HepG2 (cell line): ENCODE measurements around the gene POP7. TPM values are rescaled to one million over a fixed set of nuclear protein-coding genes. Genes with fewer than 3 reads are reported as not detected.

ENCODE experiments used
- ATAC-seq: fragments of 200-7000 bp; cut with Tn5 transposase; 3 replicates; pipeline ENCODE4 v1.9.1; 2020; ENCODE audit warnings: mild to moderate bottlenecking, moderate library complexity
- BruUV-seq: library from RNA; stranded (reverse); fragments of 400-500 nt; replicated peaks from 2 replicates; lab custom pipeline; 2021; lab: Mats Ljungman, UMichigan
- CTCF ChIA-PET: fragments of 300-600 bp; formaldehyde crosslinking; extraction: SDS; loops from one replicate; lab custom pipeline; 2021; ENCODE audit warnings: low total read pairs, inconsistent platforms, low intra/inter-chr PET ratio; lab: Yijun Ruan, JAX
- POLR2A ChIA-PET: fragments of 350-600 bp; sonication (Branson Sonifier 250); formaldehyde crosslinking; loops from one replicate; lab custom pipeline; 2020; ENCODE audit warnings: antibody characterized with exemption, inconsistent platforms; lab: Yijun Ruan, JAX
- DNase-seq: peaks from one replicate; pipeline ENCODE4 v3.0.0-alpha.2; 2015; ENCODE audit warnings: low spot score
- FAIRE-seq: peaks from 3 replicates; lab custom pipeline; 2011; peaks lifted over from hg19 to GRCh38; lab: Jason Lieb, UNC
- H2AFZ ChIP-seq: one replicate; pipeline ENCODE4 v1.6.1; 2011; ENCODE audit warnings: low read length, inconsistent platforms
- H3K27ac ChIP-seq: fragments of 300-600 bp; 3 replicates; pipeline ENCODE4 v1.8.0; 2011; ENCODE audit warnings: mixed run types, mild to moderate bottlenecking, mixed read lengths, low read length, inconsistent platforms; ENCODE audit not compliant: insufficient read depth; ENCODE audit errors: extremely low read length
- H3K27me3 ChIP-seq, 2 experiments: fragments of 200-600 bp in 1 of 2; 2 replicates in 1 of 2; 3 replicates in 1 of 2; pipeline versions ENCODE4 v1.6.0 to v1.8.0; 2011; ENCODE audit warnings: low read length in 2 of 2, mild to moderate bottlenecking in 2 of 2, moderate library complexity in 2 of 2, inconsistent platforms in 1 of 2; ENCODE audit not compliant: insufficient read depth in 2 of 2, control insufficient read depth in 1 of 2
- H3K36me3 ChIP-seq, 2 experiments: fragments of 200-600 bp in 1 of 2; replicated peaks in 1 of 2; 2 replicates in 1 of 2; 3 replicates in 1 of 2; pipeline versions ENCODE4 v1.5.1 to v1.8.0; 2011; ENCODE audit warnings: low read length in 2 of 2, inconsistent platforms in 1 of 2; ENCODE audit not compliant: insufficient read depth in 2 of 2, control insufficient read depth in 1 of 2
- H3K4me1 ChIP-seq: 2 replicates; pipeline ENCODE4 v1.5.1; 2012; ENCODE audit warnings: low read length, inconsistent platforms; ENCODE audit not compliant: insufficient read depth
- H3K4me2 ChIP-seq: 2 replicates; pipeline ENCODE4 v1.6.0; 2011; ENCODE audit warnings: low read depth, low read length, inconsistent platforms
- H3K4me3 ChIP-seq, 3 experiments: fragments of 200-600 bp in 1 of 3; sonication (generic), shearing (Covaris generic) in 1 of 3; replicated peaks in 1 of 3; 2 replicates each; pipeline ENCODE4 v1.5.1; 2011 to 2016; ENCODE audit warnings: low read length in 3 of 3, inconsistent platforms in 2 of 3, low read depth in 2 of 3, mild to moderate bottlenecking in 2 of 3, control low read depth in 1 of 3, mixed read lengths in 1 of 3; ENCODE audit not compliant: insufficient read depth in 1 of 3
- H3K79me2 ChIP-seq: one replicate; pipeline ENCODE4 v1.6.1; 2011; ENCODE audit warnings: low read length, inconsistent platforms; ENCODE audit not compliant: insufficient read depth
- H3K9ac ChIP-seq: 2 replicates; pipeline ENCODE4 v1.6.0; 2011; ENCODE audit warnings: mild to moderate bottlenecking, low read depth, low read length, inconsistent platforms; ENCODE audit not compliant: insufficient read depth
- H3K9me3 ChIP-seq: 2 replicates; pipeline ENCODE4 v1.5.1; 2012; ENCODE audit warnings: mild to moderate bottlenecking, low read length
- H4K20me1 ChIP-seq: 2 replicates; pipeline ENCODE4 v1.6.0; 2011; ENCODE audit warnings: inconsistent platforms, mild to moderate bottlenecking, low read length, moderate library complexity; ENCODE audit not compliant: insufficient read depth
- AGO2 ChIP-seq: fragments of 200-400 bp; formaldehyde crosslinking; optimal IDR thresholded peaks from 2 replicates; pipeline ENCODE3; 2017; ENCODE audit warnings: mild to moderate bottlenecking, low read depth, low read length, moderate library complexity
- ARID2 ChIP-seq: sonication (generic); formaldehyde crosslinking; IDR thresholded peaks from 2 replicates; pipeline ENCODE4 v1.8.1; 2022; ENCODE audit warnings: mild to moderate bottlenecking, missing genetic modification reagents, borderline replicate concordance
- ATAD3A ChIP-seq: sonication (generic); formaldehyde crosslinking; IDR thresholded peaks from 2 replicates; pipeline ENCODE4 v1.4.0; 2020; ENCODE audit warnings: missing genetic modification reagents
- FOXP1 ChIP-seq, 2 experiments: fragments of 450-650 bp in 1 of 2; IDR thresholded peaks; 2 replicates each; pipeline ENCODE4 v1.6.1; 2017 to 2018; ENCODE audit warnings: antibody characterized with exemption in 1 of 2
- GATAD2A ChIP-seq: IDR thresholded peaks from 2 replicates; pipeline ENCODE4 v1.6.1; 2016
- MAFG ChIP-seq: sonication (generic); formaldehyde crosslinking; IDR thresholded peaks from 2 replicates; pipeline ENCODE4 v1.5.1; 2020; ENCODE audit warnings: mild to moderate bottlenecking, missing genetic modification reagents
- MAFK ChIP-seq, 2 experiments: IDR thresholded peaks in 1 of 2; conservative IDR thresholded peaks in 1 of 2; 2 replicates each; pipeline ENCODE4 v1.6.1; 2011; ENCODE audit warnings: improper control_type of control experiment in 2 of 2, low read length in 2 of 2
- NFKB2 ChIP-seq: sonication (generic); formaldehyde crosslinking; IDR thresholded peaks from 2 replicates; pipeline ENCODE4 v1.4.0; 2020; ENCODE audit warnings: missing genetic modification reagents, borderline replicate concordance
- PPARG ChIP-seq: conservative IDR thresholded peaks from 2 replicates; pipeline ENCODE4 v1.6.1; 2016; ENCODE audit warnings: missing biosample characterization, missing genetic modification reagents
- TEAD3 ChIP-seq: optimal IDR thresholded peaks from 2 replicates; pipeline ENCODE3; 2016; ENCODE audit warnings: borderline replicate concordance
- THYN1 ChIP-seq: sonication (generic); formaldehyde crosslinking; IDR thresholded peaks from 2 replicates; pipeline ENCODE4 v1.8.1; 2023; ENCODE audit warnings: low read depth, mild to moderate bottlenecking, moderate library complexity, missing genetic modification reagents, borderline replicate concordance
- ZNF235 ChIP-seq: sonication (generic); formaldehyde crosslinking; IDR thresholded peaks from 2 replicates; pipeline ENCODE4 v1.8.1; 2023; ENCODE audit warnings: mild to moderate bottlenecking, missing genetic modification reagents, borderline replicate concordance
- ZNF558 ChIP-seq: sonication (generic); formaldehyde crosslinking; IDR thresholded peaks from 2 replicates; pipeline ENCODE4 v1.9.0; 2022; ENCODE audit warnings: mild to moderate bottlenecking, missing genetic modification reagents, borderline replicate concordance
- ZNF570 ChIP-seq: sonication (generic); formaldehyde crosslinking; IDR thresholded peaks from 2 replicates; pipeline ENCODE4 v1.4.0; 2020; ENCODE audit warnings: mild to moderate bottlenecking, missing genetic modification reagents, borderline replicate concordance
- WGBS: methylation state at CpG from one replicate; pipeline ENCODE4 v1.1.6; 2017; ENCODE audit warnings: low lambda C conversion rate; 5-methylcytosine and 5-hydroxymethylcytosine counted together
- in situ Hi-C: cut with HindIII; loops from 2 replicates; pipeline ENCODE4 v1.10.0; 2017; ENCODE audit warnings: low pct_unique_long_range_greater_than_20kb; ENCODE audit not compliant: extremely low pct_ligation_motif_present
- intact Hi-C: fragments of 100-400 bp; cut with micrococcal nuclease; formaldehyde crosslinking; loops from one replicate; pipeline ENCODE4 v1.10.0; 2022; ENCODE audit not compliant: unreplicated experiment
- polyA plus RNA-seq, 8 experiments: library from polyadenylated mRNA; depleted of rRNA in 3 of 8; stranded (reverse) in 7 of 8; unstranded in 1 of 8; fragments of >200 nt; fragmentation: Illumina TruSeq in 4 of 8; extraction: Trizol in 4 of 8; gene quantifications; 2 replicates each; pipeline versions ENCODE4 v1.2.1 to v1.2.3, GENCODE V29; 2011 to 2016; ENCODE audit warnings: low read depth in 4 of 8, missing spikeins in 1 of 8, mixed read lengths in 1 of 8; ENCODE audit not compliant: insufficient read depth in 1 of 8
- total RNA-seq, 5 experiments: library from RNA; depleted of rRNA; stranded (reverse); fragments of >200 nt; fragmentation: Illumina TruSeq; extraction: Trizol; gene quantifications; 2 replicates each; pipeline ENCODE4 v1.2.3, GENCODE V29; 2016; ENCODE audit warnings: low read depth in 1 of 5
- TF ChIP-seq, protein P1 (sequence below): IDR thresholded peaks from 2 replicates; pipeline ENCODE4 v1.6.1; 2016; ENCODE audit warnings: missing compliant biosample characterization, missing genetic modification reagents, borderline replicate concordance
- TF ChIP-seq, protein P2 (sequence below): sonication (generic); formaldehyde crosslinking; IDR thresholded peaks from 2 replicates; pipeline ENCODE4 v1.9.0; 2022; ENCODE audit warnings: missing genetic modification reagents, mild to moderate bottlenecking, borderline replicate concordance

Gene POP7
- total and polyA plus RNA-seq, 2 of the 13 experiments (the other 11 are each of a cell fraction or from before 2014, with no cell fraction given): 63.9 to 91.1 TPM

DNA sequence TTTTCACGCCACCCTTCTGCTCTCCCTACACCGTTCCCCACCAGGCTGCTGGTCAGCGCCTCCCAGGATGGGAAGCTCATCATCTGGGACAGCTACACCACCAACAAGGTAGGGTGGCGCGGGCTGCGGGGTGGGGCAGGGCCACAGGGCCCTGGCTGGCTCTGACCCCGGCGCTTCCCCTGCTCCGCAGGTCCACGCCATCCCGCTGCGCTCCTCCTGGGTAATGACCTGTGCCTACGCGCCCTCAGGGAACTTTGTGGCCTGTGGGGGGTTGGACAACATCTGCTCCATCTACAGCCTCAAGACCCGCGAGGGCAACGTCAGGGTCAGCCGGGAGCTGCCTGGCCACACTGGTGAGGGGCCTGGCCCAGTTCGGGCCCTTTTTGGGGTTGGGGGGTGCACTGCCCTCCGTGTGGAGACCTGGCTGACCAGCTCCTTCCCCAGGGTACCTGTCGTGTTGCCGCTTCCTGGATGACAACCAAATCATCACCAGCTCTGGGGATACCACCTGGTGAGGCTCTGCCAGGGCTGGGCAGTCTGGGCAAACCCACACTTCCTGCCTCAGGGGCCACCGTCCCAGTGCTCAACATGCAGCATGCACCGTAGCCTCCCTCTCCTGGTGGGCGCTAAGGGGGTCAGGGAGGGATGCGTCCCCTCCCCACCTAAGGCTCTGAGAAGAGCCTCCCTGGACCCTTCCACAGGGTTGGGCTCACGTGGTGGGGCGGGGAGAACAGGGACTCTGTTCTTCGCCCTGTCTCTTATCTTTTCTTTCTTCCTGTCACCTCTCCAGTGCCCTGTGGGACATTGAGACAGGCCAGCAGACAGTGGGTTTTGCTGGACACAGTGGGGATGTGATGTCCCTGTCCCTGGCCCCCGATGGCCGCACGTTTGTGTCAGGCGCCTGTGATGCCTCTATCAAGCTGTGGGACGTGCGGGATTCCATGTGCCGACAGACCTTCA is 28.3 kb upstream of the POP7 start:
- Histone ChIP-seq H3K4me2 (no peak overlapping the region), H3K4me1 (peaks cover 37% of the 10 kb centered on the region), H3K27me3 (no peaks in the 10 kb centered on the region), H2AFZ (no peak overlapping the region), H3K27ac (no peak overlapping the region), H3K79me2 (peaks cover 9% of the 10 kb centered on the region), H3K4me3 (no peak overlapping the region), H3K36me3 (peaks cover 22 to 35% of the 10 kb centered on the region in 2 experiments; a peak in 4 of 5 replicates), H3K9me3 (no peaks in the 10 kb centered on the region), H3K9ac (no peak overlapping the region), H4K20me1 (peaks cover 8% of the 10 kb centered on the region; the same call in 1 of the 2 replicates)
- no TSS peak for BruUV-seq
- in situ Hi-C loops: no loop called here
- FAIRE-seq (no peak), ATAC-seq (no peak), DNase-seq (no peak)
- intact Hi-C loops: no loop called here
- POLR2A ChIA-PET: interaction anchor here (1.0 to 1.8 kb wide), 4 partner anchors 28 to 248 kb away, joined by 3 to 6 read pairs (median 3); partner anchors contain the start of genes MEPCE, MOSPD3 and POP7
- CTCF ChIA-PET: no interaction called here
- TF ChIP-seq ZNF570 (no peak), FOXP1 (IDR thresholded peaks at IDR 0.05) (no peak), FOXP1 (CRISPR knock-in tag; IDR thresholded peaks at IDR 0.05) (no peak), AGO2 (peak; percentile 53), GATAD2A (CRISPR knock-in tag) (no peak), ZNF558 (CRISPR knock-in tag) (no peak), MAFG (CRISPR knock-in tag) (no peak), THYN1 (no peak), TEAD3 (no peak), ARID2 (CRISPR knock-in tag) (no peak), PPARG (no peak), ZNF235 (CRISPR knock-in tag) (0 out of 2 replicates have a peak, but pooled peaks have one; percentile 20), NFKB2 (CRISPR knock-in tag) (no peak), ATAD3A (no peak), MAFK (conservative IDR thresholded peaks at IDR 0.05 in 1 of 2, IDR thresholded peaks at IDR 0.05 in 1 of 2; ENCODE audit: low read length in 2 of 2) (no peak)
- TF ChIP-seq, protein P1, sequence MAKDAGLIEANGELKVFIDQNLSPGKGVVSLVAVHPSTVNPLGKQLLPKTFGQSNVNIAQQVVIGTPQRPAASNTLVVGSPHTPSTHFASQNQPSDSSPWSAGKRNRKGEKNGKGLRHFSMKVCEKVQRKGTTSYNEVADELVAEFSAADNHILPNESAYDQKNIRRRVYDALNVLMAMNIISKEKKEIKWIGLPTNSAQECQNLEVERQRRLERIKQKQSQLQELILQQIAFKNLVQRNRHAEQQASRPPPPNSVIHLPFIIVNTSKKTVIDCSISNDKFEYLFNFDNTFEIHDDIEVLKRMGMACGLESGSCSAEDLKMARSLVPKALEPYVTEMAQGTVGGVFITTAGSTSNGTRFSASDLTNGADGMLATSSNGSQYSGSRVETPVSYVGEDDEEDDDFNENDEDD (CRISPR knock-in tag): no peak
- TF ChIP-seq, protein P2, sequence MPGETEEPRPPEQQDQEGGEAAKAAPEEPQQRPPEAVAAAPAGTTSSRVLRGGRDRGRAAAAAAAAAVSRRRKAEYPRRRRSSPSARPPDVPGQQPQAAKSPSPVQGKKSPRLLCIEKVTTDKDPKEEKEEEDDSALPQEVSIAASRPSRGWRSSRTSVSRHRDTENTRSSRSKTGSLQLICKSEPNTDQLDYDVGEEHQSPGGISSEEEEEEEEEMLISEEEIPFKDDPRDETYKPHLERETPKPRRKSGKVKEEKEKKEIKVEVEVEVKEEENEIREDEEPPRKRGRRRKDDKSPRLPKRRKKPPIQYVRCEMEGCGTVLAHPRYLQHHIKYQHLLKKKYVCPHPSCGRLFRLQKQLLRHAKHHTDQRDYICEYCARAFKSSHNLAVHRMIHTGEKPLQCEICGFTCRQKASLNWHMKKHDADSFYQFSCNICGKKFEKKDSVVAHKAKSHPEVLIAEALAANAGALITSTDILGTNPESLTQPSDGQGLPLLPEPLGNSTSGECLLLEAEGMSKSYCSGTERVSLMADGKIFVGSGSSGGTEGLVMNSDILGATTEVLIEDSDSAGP (CRISPR knock-in tag): 0 out of 2 replicates have a peak, but pooled peaks have one; percentile 9
- WGBS: 99% methylated on average over 22 of the region's 36 CpGs
